Esophagus (tissue), 2 donors: Measurements from ENCODE around the gene EEF1G. TPM values are rescaled to one million over a fixed set of nuclear protein-coding genes. Genes with fewer than 3 reads are reported as not detected.

Experiments
- H3K27ac ChIP-seq, 2 donors: one replicate each; pipeline ENCODE4 v1.5.1; 2013; ENCODE audit warnings: low read depth in 2 of 2, mild to moderate bottlenecking in 2 of 2, inconsistent platforms in 1 of 2, low read length in 1 of 2, moderate library complexity in 1 of 2
- H3K27me3 ChIP-seq, 2 donors: one replicate each; pipeline ENCODE4 v1.6.1; 2013; ENCODE audit warnings: low read length in 2 of 2, control low read depth in 1 of 2, mild to moderate bottlenecking in 1 of 2; ENCODE audit not compliant: insufficient read depth in 2 of 2, control insufficient read depth in 1 of 2
- H3K36me3 ChIP-seq, 2 donors: one replicate each; pipeline ENCODE4 v1.6.1; 2013; ENCODE audit warnings: low read length in 1 of 2; ENCODE audit not compliant: control insufficient read depth in 2 of 2, insufficient read depth in 2 of 2
- H3K4me1 ChIP-seq, 2 donors: one replicate each; pipeline ENCODE4 v1.6.1; 2013; ENCODE audit warnings: low read length in 1 of 2; ENCODE audit not compliant: control insufficient read depth in 2 of 2, insufficient read depth in 2 of 2
- H3K4me3 ChIP-seq, 2 donors: one replicate each; pipeline ENCODE4 v1.5.1; 2013; ENCODE audit warnings: low read length in 2 of 2, mild to moderate bottlenecking in 2 of 2, low read depth in 1 of 2, moderate library complexity in 1 of 2
- H3K9me3 ChIP-seq, 2 donors: one replicate each; pipeline ENCODE4 v1.6.1; 2013; ENCODE audit warnings: mild to moderate bottlenecking in 2 of 2, low read depth in 1 of 2, low read length in 1 of 2, moderate library complexity in 1 of 2; ENCODE audit not compliant: control insufficient read depth in 2 of 2, insufficient read depth in 1 of 2
- WGBS, 2 donors: extraction: QIAGEN DNeasy Blood & Tissue Kit; methylation state at CpG; one replicate each; pipeline ENCODE4 v1.1.7; 2013; 5-methylcytosine and 5-hydroxymethylcytosine counted together
- polyA plus RNA-seq, 2 donors: library from polyadenylated mRNA; stranded (reverse); fragments of 200-250 nt; gene quantifications; one replicate each; pipeline ENCODE4 v1.2.3, GENCODE V29; 2013
- donor health status: healthy with polysubstance abuse.
- donor health status: Bipolar disorder and iron deficiency.

Gene EEF1G
- polyA plus RNA-seq, 2 donors, result 884 to 1,495 TPM

GRCh38 chr11:62604460-62605120, 30.9 kb upstream of the EEF1G start:
- Histone ChIP-seq H3K4me3 (no peak overlapping the region), H3K36me3 (peaks cover 5 to 27% of the 10 kb centered on the region in 2 donors), H3K27me3 (no peaks in the 10 kb centered on the region), H3K27ac (peak overlapping the region in 1 of 2 donors; percentile 11), H3K4me1 (peaks cover 2 to 3% of the 10 kb centered on the region in 2 donors), H3K9me3 (no peaks in the 10 kb centered on the region)
- 83 to 85% methylated on average over 13 of the region's 13 CpGs for WGBS, 2 donors

- no peaks in the 10 kb centered on the region for H3K9me3 ChIP-seq
- H3K36me3 ChIP-seq, result peaks cover 5 to 26% of the 10 kb centered on the region in 2 donors
- peaks cover 2 to 6% of the 10 kb centered on the region in 2 donors for H3K4me1 ChIP-seq
- H3K4me3 ChIP-seq, result no peak overlapping the region
- WGBS, 2 donors, result 92 to 94% methylated on average over 8 of the region's 8 CpGs
- peak overlapping the region in 1 of 2 donors; percentile 37 for H3K27ac ChIP-seq
- H3K27me3 ChIP-seq, result no peaks in the 10 kb centered on the region
Measured at GRCh38 chr11:62603776-62604299, 30.1 kb upstream of the EEF1G start.

GRCh38 chr11:62603072-62603408, 29.3 kb upstream of the EEF1G start:
- H3K36me3 ChIP-seq, result peaks cover 5 to 23% of the 10 kb centered on the region in 2 donors
- H3K9me3 ChIP-seq, result no peaks in the 10 kb centered on the region
- peaks cover 2 to 6% of the 10 kb centered on the region in 2 donors for H3K4me1 ChIP-seq
- peak overlapping the region; percentile 91 to 99 for H3K27ac ChIP-seq
- WGBS, 2 donors, result 37 to 64% methylated on average over 13 of the region's 13 CpGs
- H3K4me3 ChIP-seq, result peak overlapping the region; percentile 69 to 82
- no peaks in the 10 kb centered on the region for H3K27me3 ChIP-seq

- H3K4me3 ChIP-seq, result peak overlapping the region; percentile 69 to 82
- peak overlapping the region; percentile 91 to 99 for H3K27ac ChIP-seq
- 13 to 17% methylated on average over 92 to 96 of the region's 96 CpGs for WGBS, 2 donors
- H3K4me1 ChIP-seq, result peaks cover 2 to 6% of the 10 kb centered on the region in 2 donors
- H3K36me3 ChIP-seq, result peaks cover 5 to 28% of the 10 kb centered on the region in 2 donors
- H3K27me3 ChIP-seq, result no peaks in the 10 kb centered on the region
- H3K9me3 ChIP-seq, result no peaks in the 10 kb centered on the region
Measured at GRCh38 chr11:62602141-62603071, 28.7 kb upstream of the EEF1G start.

GRCh38 chr11:62601372-62602140, 27.9 kb upstream of the EEF1G start, which contains the start of gene MTA2:
MTA2 (minus strand) TSS chr11:62601865; CDS start chr11:62601450, 415 bp downstream.
- Histone ChIP-seq H3K36me3 (peaks cover 5 to 34% of the 10 kb centered on the region in 2 donors), H3K4me1 (peaks cover 2 to 6% of the 10 kb centered on the region in 2 donors), H3K27me3 (no peaks in the 10 kb centered on the region), H3K4me3 (peak within 1 kb of the TSS; percentile 82 to 97), H3K27ac (peak within 1 kb of the TSS; percentile 91 to 99), H3K9me3 (no peaks in the 10 kb centered on the region)
- 0 to 1% methylated on average over 62 to 83 of the region's 83 CpGs for WGBS, 2 donors

- Histone ChIP-seq H3K27ac (peak overlapping the region; percentile 91 to 99), H3K4me1 (peaks cover 2 to 6% of the 10 kb centered on the region in 2 donors), H3K4me3 (peak overlapping the region; percentile 82 to 97), H3K9me3 (no peaks in the 10 kb centered on the region), H3K27me3 (no peaks in the 10 kb centered on the region), H3K36me3 (peaks cover 5 to 38% of the 10 kb centered on the region in 2 donors)
- 0% methylated on average over 30 of the region's 30 CpGs for WGBS, 2 donors
Measured at GRCh38 chr11:62601122-62601371, 27.4 kb upstream of the EEF1G start.

DNA sequence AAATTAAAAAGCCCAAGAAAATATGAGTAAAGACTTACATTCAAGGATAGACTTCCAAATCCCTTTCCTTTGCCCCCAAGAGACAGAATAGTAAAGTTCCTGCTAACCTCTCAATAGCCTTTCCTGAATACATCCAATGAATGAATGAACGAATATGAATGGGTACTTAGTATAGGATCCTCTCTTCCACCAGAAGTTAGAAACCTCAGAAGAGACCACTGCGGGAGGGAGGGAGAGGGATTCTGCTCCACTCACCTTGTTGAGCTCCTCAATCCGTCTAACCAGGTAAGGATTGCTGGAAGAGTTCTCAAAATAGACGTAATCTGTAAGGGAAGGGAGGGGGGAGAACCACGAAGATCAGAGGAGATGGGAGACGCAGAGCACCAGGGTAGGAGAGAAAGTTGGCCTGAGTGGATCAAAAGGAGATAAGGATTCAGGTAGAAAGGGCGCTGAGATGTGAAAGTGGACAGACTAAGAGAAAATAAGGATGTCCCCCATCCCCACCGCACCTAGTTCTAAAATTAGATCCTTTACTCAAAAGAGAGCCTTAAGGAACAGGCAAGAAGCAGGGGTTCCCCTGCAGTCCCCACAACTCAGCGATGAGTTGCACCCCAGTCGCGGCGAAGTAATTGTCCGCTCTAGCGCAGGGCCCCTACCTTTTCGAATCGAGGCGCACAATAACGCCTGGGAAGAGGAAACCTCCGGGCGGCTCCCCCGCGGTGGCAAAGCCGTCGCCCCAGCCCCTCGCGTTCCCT, 26.9 kb upstream of the EEF1G start:
- peak overlapping the region; percentile 91 to 99 for H3K27ac ChIP-seq
- H3K4me3 ChIP-seq, result peak overlapping the region; percentile 82 to 97
- H3K4me1 ChIP-seq, result peaks cover 2 to 6% of the 10 kb centered on the region in 2 donors
- no peaks in the 10 kb centered on the region for H3K9me3 ChIP-seq
- WGBS, 2 donors, result 1 to 2% methylated on average over 26 of the region's 26 CpGs
- peaks cover 8 to 38% of the 10 kb centered on the region in 2 donors for H3K36me3 ChIP-seq
- H3K27me3 ChIP-seq, result no peaks in the 10 kb centered on the region

- Histone ChIP-seq H3K27me3 (no peaks in the 10 kb centered on the region), H3K4me3 (peak overlapping the region; percentile 0 to 82), H3K36me3 (peaks cover 9 to 40% of the 10 kb centered on the region in 2 donors), H3K27ac (peak overlapping the region; percentile 82 to 91), H3K9me3 (no peaks in the 10 kb centered on the region), H3K4me1 (peaks cover 2 to 6% of the 10 kb centered on the region in 2 donors)
- 19 to 23% methylated on average over 5 of the region's 5 CpGs for WGBS, 2 donors
Measured at GRCh38 chr11:62599901-62600300, 26.2 kb upstream of the EEF1G start.
